Stimulated activated naive CD8-positive, alpha-beta T cell treated with anti-CD3 and anti-CD28 coated beads, Interleukin-15, Interleukin-2, amounts not matched to agents 100 ng/mL and 50 ng/mL, for 24 hours (primary cell): ENCODE results near the gene GRM5.

Experiments used
- H3K27ac Mint-ChIP-seq: one replicate; pipeline ENCODE4 v1.8.0; 2021; ENCODE audit warnings: mild to moderate bottlenecking, mixed read lengths
- H3K27me3 Mint-ChIP-seq: one replicate; pipeline ENCODE4 v1.8.0; 2021; ENCODE audit warnings: mixed read lengths
- H3K36me3 Mint-ChIP-seq: one replicate; pipeline ENCODE4 v1.8.0; 2021; ENCODE audit warnings: low read depth, mixed read lengths
- H3K4me1 Mint-ChIP-seq: one replicate; pipeline ENCODE4 v1.8.0; 2021; ENCODE audit warnings: low read depth, mixed read lengths
- H3K4me3 Mint-ChIP-seq: one replicate; pipeline ENCODE4 v1.8.0; 2021; ENCODE audit warnings: mild to moderate bottlenecking, mixed read lengths
- H3K9me3 Mint-ChIP-seq: one replicate; pipeline ENCODE4 v1.8.0; 2021; ENCODE audit warnings: mixed read lengths

The GRM5 gene

GRCh38 chr11:88656283-88656682 lies 409.5 kb downstream of the GRM5 start:
- Mint-ChIP-seq H3K9me3 (no peaks in the 10 kb centered on the region), H3K27me3 (peaks cover 3% of the 10 kb centered on the region), H3K4me3 (no peak overlapping the region), H3K36me3 (no peaks in the 10 kb centered on the region), H3K4me1 (peaks cover 7% of the 10 kb centered on the region), H3K27ac (no peak overlapping the region)

DNA sequence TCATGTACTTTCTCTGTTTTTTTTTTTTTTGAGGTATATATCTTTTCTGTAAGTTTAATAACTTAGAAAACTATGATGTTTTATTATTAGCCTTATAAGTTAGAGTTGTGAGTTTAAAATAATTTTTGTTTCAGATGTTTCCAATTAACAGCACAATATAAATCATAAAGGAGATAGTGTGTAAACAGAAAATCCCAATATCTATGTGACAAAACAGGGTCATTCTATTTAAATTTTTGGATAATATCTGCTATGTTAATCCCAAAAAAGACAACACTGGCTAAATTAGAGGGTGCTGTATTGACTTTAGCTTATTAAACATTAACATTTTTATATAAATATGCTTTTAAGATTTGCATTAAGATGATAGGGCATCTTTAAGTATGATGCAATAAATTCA lies 410.1 kb downstream of the GRM5 start:
- H3K4me3 Mint-ChIP-seq = no peak overlapping the region
- H3K36me3 Mint-ChIP-seq = no peaks in the 10 kb centered on the region
- H3K27me3 Mint-ChIP-seq = peaks cover 3% of the 10 kb centered on the region
- no peak overlapping the region for H3K27ac Mint-ChIP-seq
- no peaks in the 10 kb centered on the region for H3K9me3 Mint-ChIP-seq
- peaks cover 7% of the 10 kb centered on the region for H3K4me1 Mint-ChIP-seq

GRCh38 chr11:88655196-88655595 lies 410.6 kb downstream of the GRM5 start:
- H3K4me3 Mint-ChIP-seq = no peak overlapping the region
- H3K27ac Mint-ChIP-seq = no peak overlapping the region
- H3K4me1 Mint-ChIP-seq = peaks cover 7% of the 10 kb centered on the region
- no peaks in the 10 kb centered on the region for H3K36me3 Mint-ChIP-seq
- peaks cover 3% of the 10 kb centered on the region for H3K27me3 Mint-ChIP-seq
- no peaks in the 10 kb centered on the region for H3K9me3 Mint-ChIP-seq

DNA sequence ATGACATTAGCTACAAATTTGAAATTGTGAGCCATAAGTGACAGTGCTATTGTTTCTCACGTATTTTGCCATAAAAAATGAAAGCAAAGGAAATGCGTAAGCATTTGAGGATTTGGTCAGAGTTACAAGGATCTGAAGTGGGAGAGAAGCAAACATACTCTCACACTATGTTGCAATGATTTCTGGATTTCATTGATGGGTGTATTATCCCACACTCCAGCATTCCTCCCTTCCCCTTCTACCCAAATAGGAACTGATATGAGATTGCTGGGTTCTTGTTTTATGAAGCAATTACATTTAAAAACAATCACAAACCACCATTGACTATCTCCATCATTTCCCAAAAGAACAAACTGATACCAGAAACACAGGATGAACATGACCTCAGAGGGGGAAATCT lies 414.2 kb downstream of the GRM5 start:
- Mint-ChIP-seq H3K4me3 (no peak overlapping the region), H3K36me3 (no peaks in the 10 kb centered on the region), H3K27me3 (no peaks in the 10 kb centered on the region), H3K9me3 (no peaks in the 10 kb centered on the region), H3K4me1 (no peaks in the 10 kb centered on the region), H3K27ac (no peak overlapping the region)

DNA sequence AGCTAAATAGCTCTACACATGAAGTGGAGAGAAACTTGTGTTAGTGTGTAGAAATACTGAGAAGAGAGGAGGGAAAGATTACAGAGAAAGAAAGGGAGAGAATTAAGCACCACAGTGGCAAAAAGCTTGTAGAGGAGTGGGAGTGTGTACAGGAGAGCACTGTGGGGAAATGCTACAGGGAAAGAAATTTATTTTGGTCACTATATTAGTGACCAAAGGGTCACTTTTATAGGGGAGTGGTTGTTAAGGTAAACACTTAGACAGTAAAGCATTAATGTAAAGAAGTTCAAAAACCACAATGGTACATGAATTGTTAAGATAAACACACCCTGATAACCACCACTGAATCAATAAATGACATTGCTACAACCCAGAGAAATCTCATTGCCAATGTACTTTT lies 421.1 kb downstream of the GRM5 start:
- no peaks in the 10 kb centered on the region for H3K27me3 Mint-ChIP-seq
- no peaks in the 10 kb centered on the region for H3K4me1 Mint-ChIP-seq
- no peaks in the 10 kb centered on the region for H3K36me3 Mint-ChIP-seq
- no peak overlapping the region for H3K4me3 Mint-ChIP-seq
- H3K9me3 Mint-ChIP-seq = no peaks in the 10 kb centered on the region
- H3K27ac Mint-ChIP-seq = no peak overlapping the region

- Mint-ChIP-seq H3K27ac (no peak overlapping the region), H3K36me3 (no peaks in the 10 kb centered on the region), H3K4me1 (no peaks in the 10 kb centered on the region), H3K4me3 (no peak overlapping the region), H3K9me3 (no peaks in the 10 kb centered on the region), H3K27me3 (no peaks in the 10 kb centered on the region)
Measured at GRCh38 chr11:88632163-88632562, 433.6 kb downstream of the GRM5 start.

GRCh38 chr11:88631497-88631896 lies 434.3 kb downstream of the GRM5 start:
- Mint-ChIP-seq H3K4me3 (no peak overlapping the region), H3K27ac (no peak overlapping the region), H3K4me1 (no peaks in the 10 kb centered on the region), H3K36me3 (no peaks in the 10 kb centered on the region), H3K27me3 (no peaks in the 10 kb centered on the region), H3K9me3 (no peaks in the 10 kb centered on the region)

DNA sequence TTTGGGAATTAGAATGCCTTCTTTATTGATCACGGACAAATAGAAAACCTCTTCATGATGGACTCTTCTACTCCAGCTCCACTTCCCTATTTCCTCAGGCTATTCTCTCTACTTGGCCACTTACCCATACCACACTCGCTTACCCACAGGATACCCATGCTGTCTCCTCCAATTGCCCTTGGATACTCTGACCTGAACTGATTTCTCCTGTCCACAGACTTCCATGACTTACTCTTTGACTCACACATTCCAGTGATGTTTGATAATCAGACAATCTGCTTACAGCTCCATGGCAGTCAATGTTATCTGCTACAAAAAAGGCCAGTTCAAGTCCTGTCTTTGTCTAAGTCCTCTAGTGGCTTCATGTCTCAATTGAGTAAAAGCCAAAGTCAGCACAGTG lies 436.3 kb downstream of the GRM5 start:
- Mint-ChIP-seq H3K27ac (no peak overlapping the region), H3K4me3 (no peak overlapping the region), H3K27me3 (no peaks in the 10 kb centered on the region)

GRCh38 chr11:88626216-88626615 lies 439.6 kb downstream of the GRM5 start:
- H3K27ac Mint-ChIP-seq = no peak overlapping the region
- no peaks in the 10 kb centered on the region for H3K27me3 Mint-ChIP-seq
- H3K4me1 Mint-ChIP-seq = no peaks in the 10 kb centered on the region
- no peaks in the 10 kb centered on the region for H3K36me3 Mint-ChIP-seq
- H3K9me3 Mint-ChIP-seq = no peaks in the 10 kb centered on the region
- no peak overlapping the region for H3K4me3 Mint-ChIP-seq

More for the DNA sequence above, 436.3 kb downstream of the GRM5 start:
- H3K9me3 Mint-ChIP-seq = no peaks in the 10 kb centered on the region
- no peaks in the 10 kb centered on the region for H3K36me3 Mint-ChIP-seq
- no peaks in the 10 kb centered on the region for H3K4me1 Mint-ChIP-seq

DNA sequence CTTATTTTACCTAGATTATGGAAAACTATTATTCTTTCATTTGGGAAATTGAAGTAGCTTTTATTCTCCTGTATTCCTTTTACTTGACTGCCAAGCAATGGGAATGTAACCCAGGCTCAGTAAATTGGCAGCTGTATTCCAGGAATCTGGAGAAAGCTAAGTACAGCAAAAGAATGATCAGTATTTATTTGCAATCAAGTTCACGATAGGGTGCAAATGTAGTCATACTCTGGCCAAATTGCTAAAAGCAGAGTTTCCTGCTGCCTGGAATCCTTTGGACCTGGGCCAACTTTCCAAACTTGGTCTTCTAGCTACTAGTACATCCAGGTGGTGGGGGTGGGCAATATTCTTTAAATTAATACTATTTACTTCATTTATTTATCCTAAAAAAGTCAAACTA lies 442.3 kb downstream of the GRM5 start:
- Mint-ChIP-seq H3K4me1 (no peaks in the 10 kb centered on the region), H3K4me3 (no peak overlapping the region), H3K36me3 (no peaks in the 10 kb centered on the region), H3K27ac (no peak overlapping the region), H3K9me3 (no peaks in the 10 kb centered on the region), H3K27me3 (no peaks in the 10 kb centered on the region)

DNA sequence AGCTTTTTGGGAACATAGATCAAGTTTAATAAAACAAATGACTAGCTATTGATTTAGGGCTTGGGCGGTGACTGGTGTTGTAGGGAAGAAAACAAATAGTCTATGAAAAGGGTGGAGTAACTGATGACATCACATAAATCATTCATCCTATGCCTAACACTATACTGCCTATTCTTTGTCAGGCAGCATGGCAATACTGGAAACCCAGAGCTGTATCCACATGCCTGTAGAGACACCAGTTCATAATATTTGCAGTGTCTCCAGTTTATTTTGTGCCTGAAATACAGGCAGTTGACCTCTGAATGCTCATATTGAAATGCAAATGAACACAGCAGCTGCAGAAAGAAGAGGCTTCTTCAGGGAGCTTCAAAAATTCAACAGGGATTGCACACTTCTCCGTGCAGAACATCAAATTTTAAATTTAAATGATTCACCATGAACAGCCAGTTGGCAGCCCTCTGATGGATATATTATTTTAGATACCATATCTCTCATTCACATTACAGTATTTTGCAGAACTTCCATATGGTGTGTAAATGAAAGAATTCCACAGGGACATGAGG lies 445.1 kb downstream of the GRM5 start:
- Mint-ChIP-seq H3K27me3 (no peaks in the 10 kb centered on the region), H3K36me3 (no peaks in the 10 kb centered on the region), H3K9me3 (no peaks in the 10 kb centered on the region), H3K4me1 (no peaks in the 10 kb centered on the region), H3K27ac (no peak overlapping the region), H3K4me3 (no peak overlapping the region)

DNA sequence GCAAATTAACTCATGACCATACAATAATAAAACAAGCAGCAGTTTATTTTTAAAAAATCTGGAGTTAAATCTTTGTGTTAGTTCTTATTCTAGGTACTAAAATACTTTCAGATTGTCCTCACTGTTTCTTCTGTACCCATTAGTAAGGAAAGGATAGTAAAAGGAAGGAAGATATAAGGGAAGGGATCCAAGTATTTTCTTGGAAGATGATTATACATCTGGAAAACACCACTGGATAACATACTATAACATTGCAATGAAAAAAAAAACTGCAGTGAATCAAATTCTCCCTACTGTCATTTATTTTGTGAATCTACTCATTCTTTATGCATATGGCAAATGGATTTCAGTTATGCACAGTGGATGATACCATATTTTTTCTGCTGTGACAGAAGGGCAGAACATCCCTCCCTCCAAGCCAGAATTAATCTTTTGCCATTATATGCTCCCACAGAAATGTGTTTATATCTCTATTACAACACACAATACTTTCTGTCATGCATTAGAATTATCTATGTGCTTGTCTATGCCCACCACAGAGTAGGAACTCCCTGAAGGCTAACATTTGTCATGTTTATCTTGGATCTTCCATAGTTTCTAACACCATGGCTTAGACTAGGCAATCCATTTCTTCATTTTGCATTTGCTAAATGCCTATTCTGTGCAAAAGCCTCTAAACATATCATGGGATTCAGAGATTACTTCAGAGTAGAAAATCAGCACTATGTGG lies 446.0 kb downstream of the GRM5 start:
- H3K4me1 Mint-ChIP-seq = no peaks in the 10 kb centered on the region
- no peak overlapping the region for H3K27ac Mint-ChIP-seq
- H3K36me3 Mint-ChIP-seq = no peaks in the 10 kb centered on the region
- H3K27me3 Mint-ChIP-seq = no peaks in the 10 kb centered on the region
- H3K4me3 Mint-ChIP-seq = no peak overlapping the region
- no peaks in the 10 kb centered on the region for H3K9me3 Mint-ChIP-seq

DNA sequence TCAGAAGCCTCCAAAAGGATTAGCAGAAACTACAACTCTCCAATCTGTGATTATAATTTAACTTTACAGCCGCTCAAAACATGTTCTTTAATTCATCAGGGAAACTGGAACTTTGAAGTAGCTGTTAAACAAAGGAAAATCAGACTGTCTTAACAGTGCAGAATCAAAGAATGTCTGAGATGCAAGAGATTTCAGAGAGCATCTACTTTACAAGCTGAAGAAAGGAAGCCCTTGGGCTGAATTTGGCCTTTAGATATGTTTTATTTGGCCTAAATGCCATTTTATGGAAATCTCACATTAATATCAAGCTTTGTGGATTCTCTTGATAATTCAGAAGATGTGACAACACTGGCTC lies 446.7 kb downstream of the GRM5 start:
- Mint-ChIP-seq H3K4me1 (no peaks in the 10 kb centered on the region), H3K4me3 (no peak overlapping the region), H3K36me3 (no peaks in the 10 kb centered on the region), H3K9me3 (no peaks in the 10 kb centered on the region), H3K27me3 (no peaks in the 10 kb centered on the region), H3K27ac (no peak overlapping the region)

GRCh38 chr11:88618327-88619070 lies 447.3 kb downstream of the GRM5 start:
- no peak overlapping the region for H3K4me3 Mint-ChIP-seq
- H3K9me3 Mint-ChIP-seq = peaks cover under 1% of the 10 kb centered on the region

DNA sequence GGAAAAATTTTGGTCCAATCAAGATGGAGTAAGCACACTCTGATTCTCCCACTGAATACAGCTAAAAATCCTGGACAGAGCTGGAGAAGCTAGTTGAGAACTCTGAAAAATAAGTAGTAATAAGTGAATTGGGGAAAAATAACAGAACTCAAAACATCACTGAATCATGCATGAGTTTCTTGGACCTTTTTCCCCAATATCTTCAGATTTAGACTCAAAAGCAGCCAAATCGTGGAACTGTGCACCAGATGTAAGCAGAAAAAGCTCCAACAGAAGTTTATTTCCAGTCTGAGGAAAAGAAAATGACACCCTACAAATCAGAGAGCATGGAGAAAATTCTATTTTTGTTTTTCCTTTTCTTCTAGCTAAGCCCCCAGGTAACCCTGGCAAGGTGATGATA lies 448.6 kb downstream of the GRM5 start:
- peaks cover 8% of the 10 kb centered on the region for H3K9me3 Mint-ChIP-seq
- no peaks in the 10 kb centered on the region for H3K36me3 Mint-ChIP-seq
- no peak overlapping the region for H3K27ac Mint-ChIP-seq
- H3K4me3 Mint-ChIP-seq = no peak overlapping the region
- no peaks in the 10 kb centered on the region for H3K27me3 Mint-ChIP-seq
- no peaks in the 10 kb centered on the region for H3K4me1 Mint-ChIP-seq

More at GRCh38 chr11:88618327-88619070, 447.3 kb downstream of the GRM5 start:
- H3K27ac Mint-ChIP-seq = no peak overlapping the region
- no peaks in the 10 kb centered on the region for H3K27me3 Mint-ChIP-seq
- H3K36me3 Mint-ChIP-seq = no peaks in the 10 kb centered on the region
- H3K4me1 Mint-ChIP-seq = no peaks in the 10 kb centered on the region
